ENCODE measurements around the gene ILKAP. TPM values are rescaled to one million over a fixed set of nuclear protein-coding genes. Genes with fewer than 3 reads are reported as not detected.
A peak's percentile ranks its signal among the peaks of the same experiment; 100 is the strongest.

The ILKAP gene
- total RNA-seq, 4 donors from 2014 or later: 27.3 to 36.0 (median 34.3) TPM

DNA sequence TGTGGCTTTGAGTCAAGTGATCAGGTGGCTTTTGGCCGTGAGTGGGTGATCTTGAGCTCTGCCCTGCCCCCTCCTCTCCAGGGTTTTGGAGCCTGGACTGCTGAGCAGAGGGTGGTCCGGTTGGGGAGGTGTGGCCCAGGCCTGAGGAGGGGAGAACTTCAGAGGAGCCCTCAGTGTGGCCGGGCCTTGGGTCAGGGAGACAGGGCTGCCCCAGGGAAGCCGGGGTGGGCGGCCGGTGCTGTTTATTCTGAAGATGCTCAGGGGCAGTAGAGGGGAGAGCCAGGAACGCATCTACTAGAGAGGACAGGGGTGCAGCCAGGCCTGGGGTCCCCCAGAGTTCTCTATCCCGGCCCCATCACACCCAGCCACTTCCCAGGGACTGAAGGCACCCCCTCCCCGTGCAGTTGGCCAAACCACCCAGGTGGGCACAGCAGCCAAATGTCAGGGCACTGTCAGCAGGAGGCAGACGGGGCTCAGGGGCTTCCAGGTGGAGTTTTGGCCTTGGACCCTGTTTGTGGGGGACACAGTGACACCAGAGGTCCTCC is 43.8 kb downstream of the ILKAP start:
- WGBS: 82% methylated on average over 10 of the region's 10 CpGs
- no peak for DNase-seq (ENCODE audit: extremely low spot score)

GRCh38 chr2:238159071-238159539 is 44.4 kb downstream of the ILKAP start:
- Histone ChIP-seq H3K4me3 (peak overlapping the region; percentile 40 to 58 (median 46)), H3K36me3 (no peaks in the 10 kb centered on the region), H3K4me1 (peaks cover 11 to 42% (median 32%) of the 10 kb centered on the region in 4 donors), H3K27me3 (peaks cover 0 to 63% (median 22%) of the 10 kb centered on the region in 4 donors), H3K27ac (replicated peaks in 1 of 4) (no peak overlapping the region), H3K9me3 (no peaks in the 10 kb centered on the region)
- intact Hi-C loops (cut with DNase I): loop anchor here (5.0 kb wide), 1 partner anchor 103 kb away; no protein-coding TSS in a partner anchor
- DNase-seq (ENCODE audit: extremely low spot score): no peak
- no peak for TF ChIP-seq POLR2A (IDR thresholded peaks at IDR 0.05; ENCODE audit: low read depth)
- TF ChIP-seq CTCF (IDR thresholded peaks at IDR 0.05): no peak
- TF ChIP-seq EP300 (IDR thresholded peaks at IDR 0.05): no peak
- TF ChIP-seq POLR2AphosphoS5 (IDR thresholded peaks at IDR 0.05): no peak
- 20% methylated on average over 8 of the region's 52 CpGs for WGBS

More for the DNA sequence above, 43.8 kb downstream of the ILKAP start:
- peaks cover 0 to 66% (median 23%) of the 10 kb centered on the region in 4 donors for H3K27me3 ChIP-seq
- H3K4me3 ChIP-seq: no peak overlapping the region
- H3K4me1 ChIP-seq: peaks cover 11 to 44% (median 35%) of the 10 kb centered on the region in 4 donors
- no peaks in the 10 kb centered on the region for H3K36me3 ChIP-seq
- intact Hi-C loops (cut with DNase I): loop anchor here (5.0 kb wide), 1 partner anchor 103 kb away; no protein-coding TSS in a partner anchor
- H3K27ac ChIP-seq (replicated peaks in 1 of 4): no peak overlapping the region
- no peaks in the 10 kb centered on the region for H3K9me3 ChIP-seq
- TF ChIP-seq POLR2AphosphoS5 (IDR thresholded peaks at IDR 0.05): no peak
- no peak for TF ChIP-seq POLR2A (IDR thresholded peaks at IDR 0.05; ENCODE audit: low read depth)
- TF ChIP-seq EP300 (IDR thresholded peaks at IDR 0.05): no peak
- TF ChIP-seq CTCF (IDR thresholded peaks at IDR 0.05): no peak

DNA sequence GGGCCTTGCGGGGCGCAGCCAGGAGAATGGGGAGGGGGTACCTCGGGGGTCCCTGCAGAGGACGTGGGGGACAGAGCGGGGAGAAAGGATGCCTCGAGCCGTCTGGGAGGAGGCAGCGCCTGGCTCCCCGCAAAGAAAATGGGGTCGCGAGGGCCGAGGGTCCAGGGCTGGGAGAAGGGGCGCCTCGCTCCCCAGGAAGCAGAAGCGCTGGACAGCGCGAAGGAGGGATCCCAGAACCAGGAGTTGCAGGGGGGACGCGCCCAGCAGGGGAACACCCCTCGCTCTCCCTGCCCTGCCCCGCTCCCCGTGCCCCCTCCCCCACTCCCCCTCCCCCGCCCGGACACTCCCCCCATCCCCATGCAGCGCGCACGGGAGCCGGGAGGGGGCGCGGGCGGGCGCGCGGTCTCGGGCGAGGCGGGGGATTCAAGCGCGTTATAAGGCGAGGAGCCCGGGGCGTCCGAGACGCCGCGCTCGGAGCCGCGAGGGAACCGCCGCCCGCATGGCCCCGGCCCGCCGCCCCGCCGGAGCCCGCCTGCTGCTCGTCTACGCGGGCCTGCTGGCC is 44.9 kb downstream of the ILKAP start, which contains the start of gene ERFE:
ERFE (plus strand) TSS at position 462 of the 562 bp plus-strand sequence; CDS start at position 500, 38 bp downstream.
- Histone ChIP-seq H3K36me3 (no peaks in the 10 kb centered on the region), H3K4me1 (peaks cover 11 to 37% (median 27%) of the 10 kb centered on the region in 4 donors), H3K27me3 (peaks cover 0 to 58% (median 20%) of the 10 kb centered on the region in 4 donors), H3K4me3 (peak within 1 kb of the TSS; percentile 40 to 58 (median 46)), H3K9me3 (no peaks in the 10 kb centered on the region), H3K27ac (replicated peaks in 1 of 4) (no peak within 1 kb of the TSS)
- 14% methylated on average over 10 of the region's 61 CpGs for WGBS
- intact Hi-C loops (cut with DNase I): loop anchor here (5.0 kb wide), 1 partner anchor 104 kb away; no protein-coding TSS in a partner anchor
- DNase-seq (ENCODE audit: extremely low spot score): no peak
- TF ChIP-seq POLR2AphosphoS5 (IDR thresholded peaks at IDR 0.05) (peak in 1 of 2 donors; percentile 17), EP300 (IDR thresholded peaks at IDR 0.05) (no peak), POLR2A (IDR thresholded peaks at IDR 0.05; ENCODE audit: low read depth) (no peak), CTCF (IDR thresholded peaks at IDR 0.05) (peak in 2 of 3 experiments; percentile 41 to 67)

GRCh38 chr2:238158018-238158508 is 45.4 kb downstream of the ILKAP start:
- 66% methylated on average over 15 of the region's 21 CpGs for WGBS
- Histone ChIP-seq H3K4me3 (peak overlapping the region in 2 of 4 donors; percentile 40 to 44), H3K4me1 (peaks cover 11 to 36% (median 23%) of the 10 kb centered on the region in 4 donors), H3K27ac (replicated peaks in 1 of 4) (no peak overlapping the region), H3K36me3 (no peaks in the 10 kb centered on the region), H3K27me3 (peaks cover 0 to 52% (median 18%) of the 10 kb centered on the region in 4 donors), H3K9me3 (no peaks in the 10 kb centered on the region)
- TF ChIP-seq POLR2AphosphoS5 (IDR thresholded peaks at IDR 0.05) (no peak), EP300 (IDR thresholded peaks at IDR 0.05) (no peak), CTCF (IDR thresholded peaks at IDR 0.05) (no peak), POLR2A (IDR thresholded peaks at IDR 0.05; ENCODE audit: low read depth) (no peak)
- no peak for DNase-seq (ENCODE audit: extremely low spot score)
- intact Hi-C loops (cut with DNase I): loop anchor here (5.0 kb wide), 1 partner anchor 104 kb away; no protein-coding TSS in a partner anchor

All from esophagus muscularis mucosa (tissue), 4 donors.